GM08714 (cell line): ENCODE results near the gene L3MBTL1.

Experiments used
- H3K4me3 ChIP-seq: fragments of 200-500 bp; sonication (Bioruptor generic); 2 replicates; pipeline ENCODE4 v1.5.1; 2014; ENCODE audit warnings: mild to moderate bottlenecking, low read length, inconsistent platforms
- ZNF274 ChIP-seq: IDR thresholded peaks from 2 replicates; pipeline ENCODE4 v1.6.1; 2012; ENCODE audit warnings: mild to moderate bottlenecking, low read depth, low read length

Gene L3MBTL1

DNA sequence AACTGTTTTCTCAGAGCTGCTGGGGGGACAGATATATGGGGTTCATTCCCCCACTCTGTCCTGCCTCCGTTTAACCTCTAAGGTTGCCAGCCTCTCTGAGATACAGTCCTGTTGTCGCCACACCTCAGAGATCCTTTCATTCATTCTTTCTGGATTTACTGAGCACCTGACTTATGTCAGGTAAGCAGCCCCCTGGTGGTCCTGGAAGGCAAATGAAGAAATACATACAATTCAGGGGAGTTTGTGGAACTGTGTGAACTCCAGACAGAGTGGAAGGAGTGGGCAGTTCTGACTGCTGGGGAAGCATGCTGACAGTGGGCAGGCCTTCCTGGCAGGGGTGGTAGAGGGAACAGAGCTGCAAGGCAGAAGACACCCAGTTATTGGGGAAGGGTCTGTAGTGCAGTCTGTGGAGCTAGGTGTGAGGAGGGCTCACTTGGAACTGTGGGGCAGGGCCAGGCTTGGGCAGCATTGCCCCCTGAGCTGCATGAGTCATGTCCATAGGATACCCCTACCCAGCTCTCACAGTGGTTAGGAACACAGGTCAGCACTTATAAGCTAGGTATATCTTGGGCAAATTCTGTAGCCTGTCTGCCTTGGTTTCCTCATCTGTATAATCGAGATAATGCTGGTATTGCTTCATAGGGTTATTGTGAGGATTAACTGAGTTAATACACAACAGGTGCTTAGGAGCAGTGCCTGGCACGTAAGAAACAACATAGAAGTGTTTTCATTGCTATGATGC, 38.5 kb downstream of the L3MBTL1 start:
- TF ChIP-seq ZNF274 = no peak

DNA sequence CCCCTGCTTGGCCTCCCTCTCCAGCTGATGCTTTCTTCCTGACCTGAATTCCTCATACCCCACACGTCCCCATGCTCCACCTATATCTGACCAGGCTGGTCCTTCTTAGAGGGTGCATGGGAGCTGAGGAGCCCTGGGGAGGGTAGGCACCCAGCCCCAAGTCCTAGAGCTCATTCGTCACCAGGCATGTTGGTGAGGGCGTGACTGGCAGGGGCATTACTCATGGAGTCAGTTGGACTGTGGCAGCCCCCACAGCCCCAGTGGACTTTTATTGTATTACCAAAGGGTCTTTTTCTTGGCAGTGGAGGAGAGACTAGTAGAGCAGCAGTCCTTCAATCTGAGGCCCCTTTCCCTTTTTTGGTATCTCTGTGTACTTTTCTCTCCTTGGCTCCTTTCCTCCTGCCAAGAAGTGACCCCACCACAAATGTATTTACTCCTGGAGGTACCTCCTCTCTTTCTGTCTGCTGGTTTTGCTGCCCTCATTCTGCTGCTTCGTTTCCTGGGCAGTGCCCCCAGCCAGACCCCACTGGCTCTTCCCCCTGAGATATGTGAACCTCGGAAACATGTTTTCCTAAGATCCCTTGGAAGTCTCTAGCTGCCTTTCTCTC, 40.9 kb downstream of the L3MBTL1 start:
- H3K4me3 ChIP-seq = no peak overlapping the region
- no peak for TF ChIP-seq ZNF274

More for the DNA sequence above, 38.5 kb downstream of the L3MBTL1 start:
- no peak overlapping the region for H3K4me3 ChIP-seq

DNA sequence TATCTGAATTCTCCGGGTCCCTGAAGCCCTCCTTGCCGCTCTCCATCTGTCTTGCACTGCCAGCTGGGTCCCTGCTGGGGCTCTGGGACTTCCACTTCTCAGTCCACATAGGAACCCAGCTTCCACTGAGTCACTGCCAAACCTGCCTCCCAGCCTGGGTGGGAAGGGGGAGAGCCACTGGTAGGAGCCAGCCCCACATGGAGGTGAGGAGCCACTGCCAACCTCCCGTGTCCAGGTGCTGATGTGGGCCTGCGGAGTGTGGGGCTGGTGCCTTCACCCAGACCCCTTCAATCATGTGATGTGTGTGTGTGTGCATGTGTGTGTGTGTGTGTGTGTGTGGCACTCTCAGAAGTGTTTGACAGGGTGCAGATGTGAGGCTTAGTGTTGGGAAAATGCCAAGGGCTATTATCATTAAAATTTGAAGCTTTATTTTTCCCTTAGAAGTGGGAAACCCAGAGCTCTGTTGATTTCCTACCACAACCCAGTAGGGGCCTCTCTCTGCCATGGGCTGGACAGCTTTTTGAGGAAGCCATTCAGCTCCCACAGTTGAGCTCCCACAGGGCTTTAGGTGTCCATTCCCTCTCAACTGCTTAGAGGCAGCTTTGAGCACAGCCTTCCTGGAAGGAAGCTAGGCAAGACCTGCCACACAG, 42.0 kb downstream of the L3MBTL1 start:
- no peak overlapping the region for H3K4me3 ChIP-seq
- TF ChIP-seq ZNF274 = no peak

DNA sequence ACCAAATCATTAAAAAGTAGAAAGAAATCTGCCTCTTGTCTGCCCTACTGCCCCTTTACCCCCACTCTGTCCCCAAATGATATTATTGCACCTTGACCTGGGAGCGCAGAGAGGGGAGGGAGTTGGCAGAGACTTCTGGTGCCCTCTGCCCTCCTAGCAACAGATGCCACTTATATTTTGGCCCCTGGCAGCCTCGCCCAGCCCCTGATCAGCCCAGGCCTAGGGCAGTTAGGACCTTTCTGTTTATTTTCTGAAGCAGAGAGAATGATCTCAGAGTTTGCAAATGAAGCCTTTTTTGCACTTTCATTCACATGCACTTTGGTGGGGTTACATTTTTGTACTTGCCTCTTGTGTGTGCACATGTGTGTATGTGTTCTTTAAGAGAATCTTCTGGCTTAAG, 43.0 kb downstream of the L3MBTL1 start:
- TF ChIP-seq ZNF274 = no peak
- no peak overlapping the region for H3K4me3 ChIP-seq

DNA sequence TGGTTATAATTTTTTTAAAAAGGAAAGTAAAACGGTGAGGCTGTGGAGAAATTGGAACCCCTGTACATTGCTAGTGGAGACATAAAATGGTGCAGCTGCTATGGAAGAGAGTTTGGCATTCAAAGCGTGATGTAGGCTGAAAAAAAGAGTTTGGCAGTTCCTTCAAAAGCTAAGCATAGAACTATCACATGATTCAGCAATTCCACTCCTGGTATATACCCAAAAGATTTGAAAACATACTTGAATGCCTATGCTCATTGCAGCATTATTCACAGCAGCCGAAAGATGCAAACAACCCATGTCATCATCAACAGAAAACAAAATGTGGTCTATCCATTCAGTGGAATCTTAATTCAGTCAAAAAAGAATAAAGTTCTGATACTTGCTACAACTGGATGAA, 46.9 kb downstream of the L3MBTL1 start:
- no peak overlapping the region for H3K4me3 ChIP-seq
- no peak for TF ChIP-seq ZNF274

DNA sequence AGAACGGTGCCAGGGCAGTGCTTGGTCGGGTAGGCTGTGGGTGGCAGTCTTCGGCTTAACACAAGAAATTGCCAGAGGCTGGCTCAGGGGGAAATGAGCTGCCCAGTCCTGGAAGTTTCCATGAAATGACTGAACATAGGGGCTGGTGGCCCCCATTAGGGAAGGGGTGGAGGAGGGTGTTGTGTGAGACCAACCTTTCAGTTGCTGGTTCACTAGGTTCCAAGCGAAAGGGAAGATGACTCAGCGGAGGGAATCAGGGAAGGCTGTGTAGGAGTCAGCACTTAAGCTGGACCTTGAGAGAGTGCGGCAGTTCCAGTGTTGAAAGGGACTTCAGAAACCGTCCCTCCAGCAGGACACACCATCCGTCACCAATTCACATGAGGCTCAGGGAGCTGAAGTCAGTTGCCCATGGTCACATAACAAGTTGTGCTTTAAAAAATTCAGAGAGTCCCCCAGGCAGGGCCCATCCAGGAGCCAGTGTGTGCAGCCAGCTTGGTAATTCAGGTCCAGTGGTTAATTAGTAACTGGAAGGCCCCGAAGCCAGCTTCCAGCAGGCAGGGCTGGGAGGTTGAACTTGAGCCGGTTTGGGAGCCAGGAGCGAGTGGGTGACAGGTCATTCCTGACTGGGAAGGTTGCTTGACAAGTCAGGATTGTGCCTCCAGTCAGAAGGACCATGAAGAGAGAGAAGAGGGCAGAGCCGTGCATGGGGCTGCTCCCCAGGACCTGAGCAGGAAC, 51.1 kb downstream of the L3MBTL1 start, which contains the start of gene SGK2:
Gene SGK2, plus strand, starts transcription at position 616 of the 735 bp plus-strand sequence. CDS start 7,469 bp downstream, outside the sequence.
- no peak for TF ChIP-seq ZNF274
- no peak within 1 kb of the TSS for H3K4me3 ChIP-seq

DNA sequence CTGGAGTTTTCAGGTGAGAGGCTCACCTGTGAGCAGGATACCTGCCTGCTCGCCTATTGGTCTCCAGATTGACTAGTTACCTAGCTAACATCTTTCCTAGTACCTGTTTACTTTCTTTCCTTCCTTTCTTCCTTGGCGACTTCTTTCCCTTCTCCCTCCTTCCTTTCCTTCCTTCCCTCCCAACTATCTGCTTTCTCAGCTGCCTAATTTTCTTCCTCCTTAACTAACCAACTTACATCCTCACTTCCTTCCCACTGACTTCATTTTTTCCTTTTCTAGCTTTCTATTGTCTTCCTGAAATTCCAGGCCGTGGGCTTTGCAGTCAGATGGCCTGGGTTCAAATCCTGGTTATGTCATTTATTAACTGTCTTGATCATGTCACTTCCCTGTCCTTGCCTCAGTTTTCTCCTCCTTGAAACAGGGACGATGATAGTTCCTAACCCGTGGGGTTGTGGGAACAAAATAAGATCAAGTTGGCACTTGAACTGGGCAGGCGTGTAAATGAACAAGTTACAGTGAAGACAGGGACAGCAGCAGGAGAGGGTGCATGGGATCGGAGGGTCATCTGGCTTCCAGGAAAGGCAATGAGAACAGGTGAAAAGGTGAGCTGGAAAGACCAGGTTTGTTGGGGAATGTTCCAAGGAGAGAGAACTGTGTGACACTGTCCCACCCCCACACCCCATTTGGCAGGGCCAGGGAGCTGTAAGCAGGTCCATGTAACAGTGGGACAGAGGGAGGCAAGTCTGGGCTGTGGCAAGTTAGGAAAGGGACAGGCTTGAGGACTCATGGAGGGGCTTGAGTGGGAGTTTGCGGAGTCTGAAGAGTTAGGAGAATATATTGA, 51.9 kb downstream of the L3MBTL1 start:
- H3K4me3 ChIP-seq = no peak overlapping the region
- TF ChIP-seq ZNF274 = no peak

DNA sequence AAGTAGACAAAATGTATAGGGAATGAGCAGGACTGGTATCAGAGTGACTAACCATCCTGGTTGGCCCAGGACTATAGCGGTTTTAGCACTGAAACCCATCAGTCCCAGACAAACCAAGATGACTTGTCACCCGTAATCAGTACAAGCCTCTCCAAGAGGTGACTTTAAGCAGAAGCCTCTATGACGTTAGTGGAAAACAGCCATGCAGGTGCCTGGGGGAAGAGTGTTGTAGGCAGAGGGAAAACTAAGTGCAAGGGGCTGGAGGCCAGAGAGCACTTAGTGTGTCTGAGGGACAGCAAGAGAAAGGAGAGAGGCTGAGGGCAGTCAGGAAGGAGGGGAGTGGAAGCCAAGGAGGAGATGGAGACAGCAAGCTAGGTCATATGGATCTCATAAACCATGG, 53.5 kb downstream of the L3MBTL1 start:
- no peak overlapping the region for H3K4me3 ChIP-seq
- no peak for TF ChIP-seq ZNF274

DNA sequence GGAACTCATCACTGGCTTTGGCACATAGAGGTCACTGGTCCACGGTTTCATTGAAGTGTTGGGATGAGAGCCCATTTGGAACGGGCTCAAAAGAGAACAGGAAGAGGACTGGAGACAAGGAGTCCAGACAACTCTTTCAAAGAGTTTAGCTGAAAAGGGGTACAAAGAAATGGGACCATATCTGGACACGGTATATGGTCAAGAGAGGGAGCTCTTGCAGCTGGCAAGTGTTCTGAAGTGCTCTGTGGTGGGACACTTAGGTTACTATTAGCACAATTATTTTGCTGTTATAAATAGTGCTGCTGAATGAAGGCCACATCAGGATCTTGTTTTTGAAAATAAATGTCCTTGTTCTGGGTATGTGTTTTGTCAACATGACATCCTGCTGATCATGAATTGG, 55.9 kb downstream of the L3MBTL1 start:
- TF ChIP-seq ZNF274 = no peak
- no peak overlapping the region for H3K4me3 ChIP-seq

DNA sequence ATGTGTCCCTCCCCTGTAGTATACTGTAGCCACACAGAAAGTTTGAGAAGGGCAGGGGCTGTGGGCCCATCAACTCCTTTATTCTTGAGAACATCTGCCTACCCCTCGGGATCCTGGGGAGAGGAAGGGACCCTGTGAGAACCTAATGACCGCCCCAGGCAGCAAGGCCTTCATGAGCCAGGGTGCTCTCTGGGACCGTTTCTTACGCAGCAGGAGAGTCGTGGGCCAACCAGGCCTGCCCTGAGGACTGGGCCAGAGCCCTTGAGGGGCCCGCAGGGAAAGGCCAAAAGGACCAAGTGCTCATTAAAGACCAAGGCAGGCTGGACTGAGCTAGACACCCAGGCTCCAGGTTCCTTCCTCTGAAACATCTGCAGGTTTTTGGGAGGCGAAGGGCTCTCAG, 56.5 kb downstream of the L3MBTL1 start:
- no peak overlapping the region for H3K4me3 ChIP-seq
- TF ChIP-seq ZNF274 = no peak

DNA sequence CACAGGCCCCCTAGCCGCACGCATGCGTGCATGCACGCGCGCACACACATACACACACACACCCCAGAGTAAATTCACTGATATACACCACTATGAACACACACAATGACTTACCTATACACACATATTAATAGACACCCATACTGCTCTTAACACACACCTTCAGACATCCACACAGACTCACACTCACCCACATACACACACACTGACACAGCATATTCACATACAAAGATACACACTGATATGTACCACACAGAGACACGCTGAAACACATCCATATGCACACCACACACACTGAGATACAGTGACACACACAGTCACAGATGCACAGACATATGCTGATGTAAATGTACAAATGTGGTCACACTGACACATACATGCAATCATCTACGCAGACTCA, 57.0 kb downstream of the L3MBTL1 start:
- TF ChIP-seq ZNF274 = no peak
- no peak overlapping the region for H3K4me3 ChIP-seq

DNA sequence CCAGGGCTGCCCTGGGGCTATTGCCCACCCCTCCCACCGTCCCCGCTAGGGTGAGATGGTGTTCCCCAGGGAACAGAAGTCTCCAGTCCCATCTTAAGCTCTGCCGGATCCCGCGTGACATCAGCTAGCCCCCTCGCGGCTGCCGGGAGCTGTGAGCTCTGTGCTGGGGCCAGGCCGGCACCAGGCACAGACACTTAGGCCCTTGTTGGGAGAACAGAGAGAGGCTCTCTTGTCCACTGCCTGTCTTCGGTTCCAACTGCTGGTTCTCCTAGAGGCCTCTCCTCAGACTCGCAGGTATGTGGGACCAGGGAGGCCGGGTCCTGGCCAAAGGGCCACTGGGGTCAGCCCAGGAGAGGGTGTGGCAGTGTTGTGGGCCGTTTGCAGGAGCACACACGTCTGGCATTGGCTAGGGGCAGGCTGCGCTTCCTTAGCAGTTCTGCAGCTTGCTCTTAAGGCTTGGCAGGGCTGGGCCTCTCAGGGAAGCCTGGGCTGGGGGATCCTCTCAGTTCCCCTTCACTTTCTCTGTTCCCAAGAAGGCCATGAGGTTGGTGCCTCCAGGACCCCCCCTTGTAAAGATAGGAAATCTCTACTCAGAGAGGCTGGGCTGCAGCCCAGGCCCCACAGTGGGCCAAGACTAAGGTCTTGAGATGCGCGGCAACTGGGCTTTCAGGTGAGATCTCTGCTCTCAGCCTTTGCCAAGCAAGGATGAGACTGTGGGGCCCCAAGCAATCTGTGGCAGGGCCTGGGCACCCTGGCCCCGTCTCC, 57.7 kb downstream of the L3MBTL1 start:
- no peak for TF ChIP-seq ZNF274
- no peak overlapping the region for H3K4me3 ChIP-seq

DNA sequence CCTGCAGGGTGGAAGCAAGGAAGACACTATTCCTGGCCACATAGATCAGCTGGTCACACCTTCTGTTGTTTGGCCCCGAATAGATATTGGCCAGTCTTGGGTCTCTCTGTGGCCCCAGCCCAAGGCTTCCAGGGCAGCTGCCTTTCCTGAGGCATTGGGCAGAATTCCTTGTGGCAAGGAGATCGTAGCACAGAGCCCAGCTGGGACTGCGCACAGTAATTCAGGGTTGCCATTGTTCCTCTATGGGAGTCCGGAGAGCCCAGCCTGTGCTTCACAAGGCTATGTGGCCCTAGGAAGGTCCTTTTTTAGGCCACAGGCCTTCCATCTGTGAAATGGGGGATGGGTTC, 58.2 kb downstream of the L3MBTL1 start:
- no peak for TF ChIP-seq ZNF274
- no peak overlapping the region for H3K4me3 ChIP-seq
